Dedifferentiated amniotic fluid mesenchymal stem cell (primary cell): ENCODE measurements around the gene ERBB3.
"Not testable (repeated sequence)": the region's sequence is repeated elsewhere in the genome, so short reads cannot be mapped to it uniquely, and the experiment has no call there.

Experiments
- DNase-seq: peaks from one replicate; pipeline ENCODE4 v3.0.0-alpha.2; 2016; ENCODE audit errors: extremely low spot score

Gene ERBB3

DNA sequence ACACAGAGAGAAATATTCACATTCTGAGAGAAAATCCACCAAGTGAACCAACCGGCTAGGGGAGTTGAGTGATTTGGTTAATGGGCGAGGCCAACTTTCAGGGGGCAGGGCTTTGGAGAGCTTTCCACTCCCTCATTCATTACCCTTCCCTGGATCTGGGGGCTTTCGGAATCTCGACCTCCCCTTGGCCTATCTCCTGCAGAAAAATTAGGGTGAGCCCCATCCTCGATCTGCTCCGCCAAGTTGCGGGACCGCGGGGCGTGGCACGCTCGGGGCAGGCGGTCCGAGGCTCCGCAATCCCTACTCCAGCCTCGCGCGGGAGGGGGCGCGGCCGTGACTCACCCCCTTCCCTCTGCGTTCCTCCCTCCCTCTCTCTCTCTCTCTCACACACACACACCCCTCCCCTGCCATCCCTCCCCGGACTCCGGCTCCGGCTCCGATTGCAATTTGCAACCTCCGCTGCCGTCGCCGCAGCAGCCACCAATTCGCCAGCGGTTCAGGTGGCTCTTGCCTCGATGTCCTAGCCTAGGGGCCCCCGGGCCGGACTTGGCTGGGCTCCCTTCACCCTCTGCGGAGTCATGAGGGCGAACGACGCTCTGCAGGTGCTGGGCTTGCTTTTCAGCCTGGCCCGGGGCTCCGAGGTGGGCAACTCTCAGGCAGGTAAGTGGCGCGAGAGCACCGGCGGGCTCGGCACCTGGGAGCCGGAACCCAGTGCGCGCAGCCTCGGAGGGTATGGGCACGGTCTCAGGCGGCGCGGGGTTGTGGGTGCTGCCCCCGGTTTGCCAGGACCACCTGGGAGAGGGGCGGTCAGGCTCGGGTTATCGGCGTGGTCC, at the start of gene ERBB3:
TSS of gene ERBB3 (plus strand) at position 443 of the 833 bp plus-strand sequence. CDS start at position 579, 136 bp downstream.
- peak; percentile 68 for DNase-seq

DNA sequence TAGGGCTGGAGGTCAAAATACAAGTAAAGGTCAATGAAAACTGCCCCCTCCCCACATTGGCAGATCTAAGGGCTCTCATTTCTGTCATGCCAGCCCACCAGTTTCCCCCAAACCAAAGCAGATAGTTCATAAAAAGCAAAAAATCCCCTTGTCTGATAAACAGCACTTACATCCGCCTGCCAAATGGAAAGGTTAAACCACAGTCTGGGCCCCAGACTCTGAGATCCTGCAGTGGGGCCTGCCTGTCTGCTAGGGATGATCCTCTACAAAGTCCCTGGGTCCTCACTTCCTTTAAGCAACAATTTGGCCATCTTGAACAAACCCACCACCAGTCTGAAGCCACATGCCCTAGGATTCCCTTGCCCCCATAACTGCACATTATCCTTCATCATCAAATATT, 48.0 kb upstream of the ERBB3 start:
- no peak for DNase-seq

DNA sequence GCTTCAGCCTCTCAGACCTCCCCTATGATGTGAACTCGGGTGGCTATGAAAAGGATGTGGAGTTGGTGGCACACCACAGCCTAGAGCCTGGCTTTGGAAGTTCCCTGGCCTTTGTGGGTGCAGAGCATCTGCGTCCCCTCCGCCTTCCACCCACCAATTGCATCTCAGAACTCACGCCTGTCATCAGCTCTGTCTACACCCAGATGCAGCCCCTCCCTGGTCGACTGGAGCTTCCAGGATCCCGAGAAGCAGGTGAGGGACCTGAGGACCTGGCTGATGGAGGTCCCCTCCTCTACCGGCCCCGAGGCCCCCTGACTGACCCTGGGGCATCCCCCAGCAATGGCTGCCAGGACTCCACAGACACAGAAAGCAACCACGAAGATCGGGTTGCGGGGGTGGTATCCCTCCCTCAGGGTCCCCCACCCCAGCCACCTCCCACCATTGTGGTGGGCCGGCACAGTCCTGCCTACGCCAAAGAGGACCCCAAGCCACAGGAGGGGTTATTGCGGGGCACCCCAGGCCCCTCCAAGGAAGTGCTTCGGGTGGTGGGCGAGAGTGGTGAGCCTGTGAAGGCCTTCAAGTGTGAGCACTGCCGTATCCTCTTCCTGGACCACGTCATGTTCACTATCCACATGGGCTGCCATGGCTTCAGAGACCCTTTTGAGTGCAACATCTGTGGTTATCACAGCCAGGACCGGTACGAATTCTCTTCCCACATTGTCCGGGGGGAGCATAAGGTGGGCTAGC, 45.2 kb upstream of the ERBB3 start:
- DNase-seq: no peak

- DNase-seq: no peak
Measured at GRCh38 chr12:56037161-56037560, 42.8 kb upstream of the ERBB3 start.

GRCh38 chr12:56038022-56038655, 41.8 kb upstream of the ERBB3 start:
- no peak for DNase-seq

DNA sequence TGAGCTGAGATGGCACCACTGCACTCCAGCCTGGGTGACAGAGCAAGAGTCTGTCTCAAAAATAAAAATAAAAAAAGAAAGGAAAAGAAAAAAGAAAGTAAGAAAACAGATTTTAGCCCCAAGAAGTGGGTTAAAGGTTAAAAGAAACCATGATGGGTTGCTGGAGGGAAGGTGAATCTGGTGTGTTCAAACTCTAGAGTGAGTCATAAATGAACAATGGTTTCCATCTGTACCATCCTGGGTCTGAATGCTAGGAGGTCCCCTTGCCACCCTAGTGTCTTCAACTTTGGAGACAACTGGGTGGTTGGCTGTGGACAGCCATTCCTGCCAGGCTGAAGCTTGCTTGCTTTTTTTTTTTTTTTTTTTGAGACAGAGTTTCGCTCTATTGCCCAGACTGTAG, 39.8 kb upstream of the ERBB3 start:
- DNase-seq: no peak

DNA sequence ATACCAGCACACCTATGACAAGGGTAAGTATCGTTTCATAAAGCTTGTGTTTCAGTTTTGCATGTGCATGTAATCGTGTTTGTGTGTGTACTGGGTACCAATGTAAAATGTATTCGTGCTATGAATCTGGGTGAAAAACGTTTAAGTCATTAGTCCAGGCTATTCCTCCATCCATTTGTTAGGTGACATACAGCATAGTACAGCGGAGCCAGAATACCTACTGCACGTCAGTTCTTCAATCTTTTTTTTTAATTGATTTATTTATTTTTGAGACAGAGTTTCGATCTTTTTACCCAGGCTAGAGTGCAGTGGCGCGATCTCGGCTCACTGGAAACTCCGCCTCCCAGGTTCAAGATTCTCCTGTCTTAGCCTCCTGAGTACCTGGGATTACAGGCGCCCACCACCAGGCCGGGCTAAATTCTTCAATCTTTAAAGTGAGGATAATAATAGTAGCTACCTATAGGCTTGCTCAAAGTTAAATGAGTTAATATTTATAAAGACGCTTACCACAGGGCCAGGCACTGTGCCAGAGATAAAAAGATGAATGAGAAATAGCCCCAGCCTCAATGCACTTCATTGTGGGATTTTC, 38.9 kb upstream of the ERBB3 start:
- no peak for DNase-seq

GRCh38 chr12:56041552-56042429, 38.2 kb upstream of the ERBB3 start, which contains the start of gene RPS26:
TSS of gene RPS26 (plus strand) at chr12:56041918. CDS start at chr12:56042167, 249 bp downstream.
- DNase-seq: peak; percentile 99

DNA sequence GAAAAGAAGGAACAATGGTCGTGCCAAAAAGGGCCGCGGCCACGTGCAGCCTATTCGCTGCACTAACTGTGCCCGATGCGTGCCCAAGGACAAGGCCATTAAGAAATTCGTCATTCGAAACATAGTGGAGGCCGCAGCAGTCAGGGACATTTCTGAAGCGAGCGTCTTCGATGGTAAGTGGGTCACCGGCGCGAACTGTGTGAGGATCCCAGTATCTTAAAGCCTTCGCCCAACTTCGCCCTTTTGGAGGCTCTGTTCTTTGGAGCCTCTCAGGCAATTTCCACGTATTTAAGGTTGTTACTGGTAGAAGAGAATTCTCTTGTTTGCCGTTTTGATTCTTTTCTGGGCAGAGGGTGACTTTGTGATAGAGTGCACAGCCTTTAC, 37.5 kb upstream of the ERBB3 start:
- not testable (repeated sequence) for DNase-seq

- DNase-seq: no peak
Measured at GRCh38 chr12:56042843-56043242, 37.1 kb upstream of the ERBB3 start.

- DNase-seq: no peak
Measured at GRCh38 chr12:56046027-56046780, 33.8 kb upstream of the ERBB3 start.

DNA sequence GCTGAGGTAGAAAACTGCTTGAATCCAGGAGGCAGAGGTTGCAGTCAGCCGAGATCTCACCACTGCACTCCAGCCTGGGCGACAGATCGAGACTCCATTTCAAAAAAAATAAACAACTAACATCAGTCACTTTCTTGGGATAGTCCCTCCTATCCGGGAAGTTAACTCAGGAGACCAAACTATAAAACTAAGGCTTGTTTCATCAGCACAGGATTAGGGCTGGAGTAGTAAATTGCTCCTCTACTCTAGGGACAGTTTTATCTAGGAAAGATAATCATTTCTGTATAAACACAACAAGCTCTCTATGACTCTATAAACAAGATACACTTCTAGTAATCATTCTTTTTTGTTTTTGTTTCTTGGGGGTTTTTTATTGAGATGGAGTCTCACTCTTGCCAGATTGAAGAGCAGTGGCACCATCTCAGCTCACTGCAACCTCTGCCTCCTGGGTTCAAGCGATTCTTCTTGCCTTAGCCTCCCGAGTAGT, 26.5 kb upstream of the ERBB3 start:
- DNase-seq: no peak

GRCh38 chr12:56059964-56060363, 20.0 kb upstream of the ERBB3 start:
- DNase-seq: not testable (repeated sequence)

GRCh38 chr12:56061982-56062381, 18.0 kb upstream of the ERBB3 start:
- DNase-seq: no peak

GRCh38 chr12:56062996-56063395, 17.0 kb upstream of the ERBB3 start:
- DNase-seq: no peak

- no peak for DNase-seq
Measured at GRCh38 chr12:56071648-56072047, 8.3 kb upstream of the ERBB3 start.

DNA sequence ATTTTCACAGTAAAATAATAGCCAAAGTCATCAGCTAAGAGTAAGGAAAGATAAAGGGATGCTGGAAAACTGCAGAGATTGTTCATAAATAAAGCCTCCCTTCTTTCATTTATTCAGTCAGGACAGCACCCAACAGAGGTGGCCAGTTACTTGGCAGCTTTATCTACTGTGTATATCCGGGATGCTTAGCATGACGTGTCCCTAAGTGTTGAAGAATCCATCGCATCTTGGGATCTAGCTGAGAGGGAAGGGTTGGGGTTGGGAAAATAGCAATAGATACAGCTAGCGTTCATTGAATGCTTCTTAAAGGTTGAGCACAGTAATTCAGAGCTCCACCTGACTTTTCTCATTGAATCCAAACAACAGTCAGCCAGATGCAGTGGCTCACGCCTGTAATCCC, 5.6 kb upstream of the ERBB3 start:
- DNase-seq: no peak

DNA sequence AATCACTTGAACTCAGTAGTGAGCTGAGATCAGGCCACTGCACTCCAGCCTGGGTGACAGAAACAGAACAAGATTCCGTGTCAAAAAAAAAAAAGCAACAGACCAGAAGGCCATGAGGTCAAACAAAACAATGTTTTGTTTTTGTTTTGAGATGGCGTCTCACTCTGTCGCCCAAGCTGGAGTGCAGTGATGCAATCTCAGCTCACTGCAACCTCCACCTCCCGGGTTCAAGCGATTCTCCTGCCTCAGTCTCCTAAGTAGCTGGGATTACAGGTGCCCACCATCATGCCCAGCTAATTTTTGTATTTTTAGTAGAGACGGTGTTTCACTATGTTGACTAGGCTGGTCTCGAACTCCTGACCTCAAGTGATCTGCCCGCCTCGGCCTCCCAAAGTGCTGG, 2.0 kb upstream of the ERBB3 start:
- DNase-seq: not testable (repeated sequence)

DNA sequence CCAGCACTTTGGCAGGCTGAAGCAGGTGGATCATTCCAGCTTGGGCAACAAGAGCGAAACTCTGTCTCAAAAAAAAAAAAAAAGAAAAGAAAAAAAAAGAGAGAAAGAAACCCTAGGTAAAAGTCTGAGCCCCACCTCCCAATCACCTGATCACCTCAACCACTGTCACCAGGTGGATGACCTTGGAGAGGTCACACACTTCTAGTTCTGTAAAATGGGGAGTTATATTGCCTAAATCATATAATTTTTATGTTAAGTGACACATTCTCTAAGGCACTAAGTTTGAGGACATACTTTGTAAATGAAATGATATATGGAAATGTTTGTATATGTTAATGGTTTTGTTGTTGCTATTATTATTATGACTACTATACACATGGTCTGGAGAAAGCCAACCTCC, 1.5 kb upstream of the ERBB3 start:
- DNase-seq: no peak
